Astrocyte (in vitro differentiated cells and primary cell): ENCODE measurements around the gene CORO2B. TPM values are rescaled to one million over a fixed set of nuclear protein-coding genes. Genes with fewer than 3 reads are reported as not detected.

Experiments used
- DNase-seq: peaks from one replicate; pipeline ENCODE4 v3.0.0-alpha.2; 2010; ENCODE audit warnings: low read depth
- FAIRE-seq: peaks from 2 replicates; lab custom pipeline; 2011; peaks lifted over from hg19 to GRCh38; lab: Jason Lieb, UNC
- H2AFZ ChIP-seq: 2 replicates; pipeline ENCODE4 v1.6.0; 2012; ENCODE audit warnings: low read depth, low read length, inconsistent platforms
- H3K27ac ChIP-seq: 2 replicates; pipeline ENCODE4 v1.5.1; 2011; ENCODE audit warnings: low read depth, low read length, inconsistent platforms
- H3K27me3 ChIP-seq: 2 replicates; pipeline ENCODE4 v1.6.0; 2011; ENCODE audit warnings: low read length, inconsistent platforms; ENCODE audit not compliant: insufficient read depth
- H3K36me3 ChIP-seq: 2 replicates; pipeline ENCODE4 v1.5.1; 2011; ENCODE audit warnings: low read length, inconsistent platforms; ENCODE audit not compliant: insufficient read depth
- H3K4me1 ChIP-seq: 2 replicates; pipeline ENCODE4 v1.5.1; 2011; ENCODE audit warnings: low read length, inconsistent platforms; ENCODE audit not compliant: insufficient read depth
- H3K4me2 ChIP-seq: 2 replicates; pipeline ENCODE4 v1.6.0; 2012; ENCODE audit warnings: low read length, inconsistent platforms
- H3K4me3 ChIP-seq: 2 replicates; pipeline ENCODE4 v1.5.1; 2011; ENCODE audit warnings: low read depth, mild to moderate bottlenecking, low read length, inconsistent platforms; ENCODE audit not compliant: insufficient read depth
- H3K79me2 ChIP-seq: 2 replicates; pipeline ENCODE4 v1.6.0; 2012; ENCODE audit warnings: mild to moderate bottlenecking, low read length, inconsistent platforms; ENCODE audit not compliant: insufficient read depth
- H3K9ac ChIP-seq: 2 replicates; pipeline ENCODE4 v1.6.0; 2012; ENCODE audit warnings: mild to moderate bottlenecking, low read length, inconsistent platforms
- H3K9me3 ChIP-seq: 2 replicates; pipeline ENCODE4 v1.5.1; 2012; ENCODE audit warnings: low read depth, mild to moderate bottlenecking, low read length, inconsistent platforms; ENCODE audit not compliant: insufficient read depth
- H4K20me1 ChIP-seq: 2 replicates; pipeline ENCODE4 v1.6.0; 2012; ENCODE audit warnings: low read length, inconsistent platforms; ENCODE audit not compliant: insufficient read depth
- H3K27ac Mint-ChIP-seq: one replicate; pipeline ENCODE4 v1.8.0; 2021; ENCODE audit warnings: mild to moderate bottlenecking, mixed read lengths; ENCODE audit not compliant: unreplicated experiment
- H3K27me3 Mint-ChIP-seq: one replicate; pipeline ENCODE4 v1.8.0; 2021; ENCODE audit warnings: low read depth, mixed read lengths; ENCODE audit not compliant: unreplicated experiment
- H3K36me3 Mint-ChIP-seq: one replicate; pipeline ENCODE4 v1.8.0; 2021; ENCODE audit warnings: low read depth, mixed read lengths; ENCODE audit not compliant: unreplicated experiment
- H3K4me1 Mint-ChIP-seq: one replicate; pipeline ENCODE4 v1.8.0; 2021; ENCODE audit warnings: low read depth, mixed read lengths; ENCODE audit not compliant: unreplicated experiment
- H3K4me3 Mint-ChIP-seq: one replicate; pipeline ENCODE4 v1.8.0; 2021; ENCODE audit warnings: mild to moderate bottlenecking, moderate library complexity, mixed read lengths; ENCODE audit not compliant: unreplicated experiment
- H3K9me3 Mint-ChIP-seq: one replicate; pipeline ENCODE4 v1.8.0; 2021; ENCODE audit warnings: mild to moderate bottlenecking, mixed read lengths; ENCODE audit not compliant: unreplicated experiment
- CTCF ChIP-seq: IDR thresholded peaks from 2 replicates; pipeline ENCODE4 v1.5.1; 2011; ENCODE audit warnings: low read depth, mild to moderate bottlenecking, inconsistent platforms, low read length, moderate library complexity; ENCODE audit not compliant: insufficient read depth
- EZH2 ChIP-seq: IDR thresholded peaks from 2 replicates; pipeline ENCODE4 v1.6.1; 2012; ENCODE audit warnings: mild to moderate bottlenecking, low read length, inconsistent platforms; ENCODE audit not compliant: insufficient read depth
- total RNA-seq: library from RNA; stranded (reverse); gene quantifications from 2 replicates; pipeline ENCODE4 v1.2.1, GENCODE V29; 2021

Gene CORO2B
- total RNA-seq, 1 donor from 2014 or later = 7.4 TPM

DNA sequence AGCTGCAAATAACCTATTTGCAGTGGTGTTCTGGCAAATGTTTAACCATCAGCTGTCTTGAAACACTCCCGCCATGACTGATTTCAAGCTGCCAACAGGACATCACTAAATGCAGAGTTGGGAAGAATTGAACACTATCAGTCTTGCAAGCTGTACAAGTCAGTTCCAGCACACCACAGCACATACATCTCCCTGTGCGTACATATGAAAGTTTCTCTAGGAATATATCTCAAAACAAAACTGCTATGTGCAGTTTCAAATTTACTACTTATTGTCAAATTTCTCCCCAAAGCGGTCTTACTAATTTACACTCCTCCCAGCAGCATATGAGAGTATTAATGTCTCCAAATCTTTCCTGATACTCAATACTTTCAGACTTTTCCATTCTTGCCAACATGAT, 30.4 kb upstream of the CORO2B start:
- Mint-ChIP-seq H3K9me3 (no peaks in the 10 kb centered on the region), H3K4me1 (peaks cover 26% of the 10 kb centered on the region), H3K4me3 (no peak overlapping the region), H3K27me3 (no peaks in the 10 kb centered on the region), H3K36me3 (no peaks in the 10 kb centered on the region), H3K27ac (no peak overlapping the region)
- Histone ChIP-seq H3K79me2 (no peaks in the 10 kb centered on the region), H3K27me3 (no peaks in the 10 kb centered on the region), H3K9ac (no peak overlapping the region), H3K4me1 (peaks cover 22% of the 10 kb centered on the region), H4K20me1 (no peaks in the 10 kb centered on the region), H3K36me3 (no peaks in the 10 kb centered on the region), H3K27ac (no peak overlapping the region), H3K9me3 (no peaks in the 10 kb centered on the region), H2AFZ (no peak overlapping the region), H3K4me2 (no peak overlapping the region), H3K4me3 (no peak overlapping the region)
- FAIRE-seq (no peak), DNase-seq (no peak)
- TF ChIP-seq CTCF = no peak
- TF ChIP-seq EZH2 = no peak

- H3K27me3 ChIP-seq = no peaks in the 10 kb centered on the region
- H4K20me1 ChIP-seq = no peaks in the 10 kb centered on the region
- H3K27ac ChIP-seq = no peak overlapping the region
- Mint-ChIP-seq H3K9me3 (no peaks in the 10 kb centered on the region), H3K27ac (peak overlapping the region; percentile 80), H3K4me1 (peaks cover 19% of the 10 kb centered on the region), H3K36me3 (no peaks in the 10 kb centered on the region), H3K27me3 (peaks cover 4% of the 10 kb centered on the region), H3K4me3 (no peak overlapping the region)
- H3K4me2 ChIP-seq = no peak overlapping the region
- TF ChIP-seq EZH2 (no peak), CTCF (no peak)
- H3K36me3 ChIP-seq = no peaks in the 10 kb centered on the region
- no peak overlapping the region for H2AFZ ChIP-seq
- no peak for DNase-seq
- no peak for FAIRE-seq
- peaks cover 13% of the 10 kb centered on the region for H3K4me1 ChIP-seq
- no peak overlapping the region for H3K9ac ChIP-seq
- H3K79me2 ChIP-seq = no peaks in the 10 kb centered on the region
- H3K4me3 ChIP-seq = no peak overlapping the region
- no peaks in the 10 kb centered on the region for H3K9me3 ChIP-seq
Measured at GRCh38 chr15:68550004-68550403, 28.8 kb upstream of the CORO2B start.

GRCh38 chr15:68550498-68551295, 28.1 kb upstream of the CORO2B start:
- Mint-ChIP-seq H3K9me3 (no peaks in the 10 kb centered on the region), H3K36me3 (no peaks in the 10 kb centered on the region)

More at GRCh38 chr15:68550498-68551295, 28.1 kb upstream of the CORO2B start:
- Histone ChIP-seq H2AFZ (no peak overlapping the region), H3K79me2 (no peaks in the 10 kb centered on the region), H3K36me3 (no peaks in the 10 kb centered on the region), H3K4me3 (no peak overlapping the region), H3K27ac (no peak overlapping the region), H3K4me1 (peaks cover 13% of the 10 kb centered on the region), H3K9ac (no peak overlapping the region), H3K4me2 (no peak overlapping the region), H3K9me3 (no peaks in the 10 kb centered on the region), H4K20me1 (no peaks in the 10 kb centered on the region), H3K27me3 (no peaks in the 10 kb centered on the region)
- peaks cover 7% of the 10 kb centered on the region for H3K27me3 Mint-ChIP-seq
- H3K4me1 Mint-ChIP-seq = peaks cover 19% of the 10 kb centered on the region
- H3K4me3 Mint-ChIP-seq = no peak overlapping the region
- H3K27ac Mint-ChIP-seq = peak overlapping the region; percentile 80
- peak; percentile 16 for DNase-seq
- peak; percentile 86 for TF ChIP-seq CTCF
- no peak for TF ChIP-seq EZH2
- FAIRE-seq = peak; percentile 64
